NOMO-1 treated with DMSO at 0.1 percent for 48 hours (cell line): ENCODE results near the gene KIF2A.

Experiments used
- DNase-seq: peaks from one replicate; lab custom pipeline; 2025; ENCODE audit not compliant: unreplicated experiment; lab: John Stamatoyannopoulos, UW

KIF2A gene

GRCh38 chr5:62305715-62306322 lies at the start of gene KIF2A:
Gene KIF2A, plus strand, starts transcription at chr5:62306206. Its CDS starts 267 bp downstream, at chr5:62306473.
- DNase-seq, result peak; percentile 94

- no peak for DNase-seq
These were observed 49.0 kb upstream of the KIF2A start for GRCh38 chr5:62257020-62257367.

DNA sequence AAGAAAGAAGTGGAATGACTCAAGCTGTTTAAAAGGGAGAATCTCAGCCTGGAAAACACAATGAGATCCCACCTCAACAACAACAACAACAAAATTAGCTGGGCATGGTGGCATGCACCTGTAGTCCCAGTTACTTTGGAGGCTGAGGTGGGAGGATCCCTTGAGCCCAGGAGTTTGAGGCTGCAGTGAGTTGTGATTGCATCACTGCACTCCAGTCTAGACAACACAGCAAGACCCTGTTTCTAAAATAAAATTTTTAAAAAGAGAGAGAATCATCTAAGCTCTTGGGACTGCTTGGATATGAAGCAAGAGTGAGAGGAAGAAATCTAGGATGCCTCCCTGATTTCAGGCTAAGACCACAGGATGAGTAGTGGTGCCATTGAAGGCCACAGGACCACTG lies 47.4 kb upstream of the KIF2A start:
- DNase-seq, result no peak

DNA sequence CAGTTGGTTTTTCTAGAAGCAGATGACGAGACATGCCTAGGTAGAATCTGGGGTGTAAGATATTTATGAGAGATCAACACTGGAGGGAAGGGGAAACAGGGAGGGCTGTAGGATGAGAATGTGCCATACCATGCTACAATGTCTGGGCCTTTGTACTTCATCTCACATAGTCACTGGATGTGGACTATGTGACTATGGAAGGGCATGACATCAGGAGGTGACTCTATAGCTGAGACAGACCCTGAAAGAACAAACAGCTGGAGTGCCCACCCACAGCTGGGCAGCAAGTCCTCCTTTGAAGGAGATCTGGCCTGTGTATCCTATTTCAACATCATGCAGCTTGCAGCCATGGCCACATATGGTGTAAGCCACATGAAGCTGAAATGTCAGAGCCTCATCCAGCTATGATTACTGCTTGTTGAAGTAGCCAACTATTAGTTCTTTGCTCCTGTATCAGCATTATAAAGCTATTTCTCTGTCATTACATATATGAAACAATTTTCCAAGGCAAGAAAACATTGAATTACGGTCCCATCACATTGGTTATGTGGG lies 46.2 kb upstream of the KIF2A start:
- no peak for DNase-seq

- peak; percentile 67 for DNase-seq
These were observed 45.5 kb upstream of the KIF2A start for GRCh38 chr5:62260513-62260912.

DNA sequence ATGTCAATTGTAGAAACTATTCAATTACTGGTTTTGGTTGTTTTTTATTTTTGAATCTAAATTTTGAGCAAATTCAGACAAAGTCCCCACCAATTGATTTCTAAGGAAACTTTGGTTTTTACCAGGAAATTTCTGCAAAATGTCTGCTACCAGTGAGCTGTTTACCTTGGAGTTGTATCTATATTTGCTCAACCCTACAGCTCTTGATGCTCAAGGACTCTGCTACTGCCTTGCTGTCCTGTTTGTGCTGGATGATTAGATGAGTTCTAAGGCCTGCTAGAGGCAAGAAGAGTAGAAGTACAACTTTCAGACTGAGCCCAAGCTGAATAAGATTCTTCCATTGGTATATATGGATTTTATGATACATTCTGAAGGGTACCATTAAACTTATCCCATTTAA lies 42.6 kb upstream of the KIF2A start:
- no peak for DNase-seq

DNA sequence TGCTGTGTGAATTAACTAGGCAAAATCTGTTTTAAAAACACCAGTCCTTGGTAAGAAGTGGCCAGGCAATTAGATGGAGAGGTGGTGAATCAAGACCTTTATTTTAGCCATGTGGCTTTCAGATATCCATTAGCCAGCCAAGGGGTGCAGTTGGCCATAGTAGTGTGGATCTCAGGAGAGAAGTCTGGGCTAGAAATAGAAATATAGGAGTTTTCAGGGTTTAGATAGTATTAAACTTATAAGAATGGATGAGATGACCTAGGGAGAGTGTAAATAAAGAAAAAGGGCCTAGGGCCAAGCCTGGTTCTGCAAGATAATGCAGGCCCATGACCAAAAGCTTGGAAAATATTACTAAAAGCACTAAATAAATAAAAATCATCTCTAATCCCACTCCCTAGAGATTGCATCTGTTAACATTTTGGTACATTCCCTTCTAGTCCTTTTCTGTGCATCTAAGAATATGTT lies 40.3 kb upstream of the KIF2A start:
- DNase-seq, result no peak

DNA sequence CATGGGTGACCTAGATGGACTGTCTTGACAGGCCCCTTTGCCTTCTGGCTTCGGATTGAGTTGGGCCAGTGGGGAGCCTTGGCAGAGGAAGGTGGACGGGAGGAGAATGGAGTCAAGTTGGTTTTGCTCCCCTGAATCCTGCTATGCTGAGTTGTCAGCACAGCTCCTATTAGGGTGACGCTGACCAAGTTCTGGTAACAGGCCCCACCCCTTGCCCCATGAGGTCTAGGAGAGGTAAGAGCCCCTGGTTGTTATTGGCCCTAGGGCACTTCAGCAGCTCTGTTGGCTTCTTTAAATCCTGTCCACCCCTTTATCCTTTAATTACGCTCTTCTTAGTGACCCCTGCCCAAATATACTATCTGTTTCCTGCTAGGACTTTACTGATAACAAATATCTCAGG lies 39.4 kb upstream of the KIF2A start:
- DNase-seq, result no peak

- no peak for DNase-seq
These were observed 37.8 kb upstream of the KIF2A start for GRCh38 chr5:62268234-62268633.

- peak; percentile 6 for DNase-seq
These were observed 37.2 kb upstream of the KIF2A start for GRCh38 chr5:62268792-62269191.

DNA sequence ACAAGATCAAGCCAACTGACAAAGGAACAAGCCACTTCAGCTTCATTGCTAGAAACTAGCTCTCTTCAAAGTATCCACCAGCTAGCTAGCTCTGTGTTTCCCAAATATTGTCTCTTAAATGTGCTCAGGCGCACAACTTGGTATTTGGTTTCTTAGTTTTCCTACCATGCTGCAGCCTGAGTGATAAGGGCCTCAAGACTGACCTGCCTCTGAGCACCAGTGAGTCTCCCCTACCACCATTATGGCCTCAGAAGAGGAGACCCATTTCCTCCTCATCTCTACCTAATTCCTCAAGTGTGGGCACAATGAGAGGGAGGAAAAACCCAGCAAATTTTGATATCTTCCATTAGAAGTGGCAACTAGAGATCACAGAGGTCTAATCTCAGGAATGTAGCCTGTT lies 34.6 kb upstream of the KIF2A start:
- DNase-seq, result no peak

GRCh38 chr5:62271870-62272269 lies 34.1 kb upstream of the KIF2A start:
- no peak for DNase-seq

DNA sequence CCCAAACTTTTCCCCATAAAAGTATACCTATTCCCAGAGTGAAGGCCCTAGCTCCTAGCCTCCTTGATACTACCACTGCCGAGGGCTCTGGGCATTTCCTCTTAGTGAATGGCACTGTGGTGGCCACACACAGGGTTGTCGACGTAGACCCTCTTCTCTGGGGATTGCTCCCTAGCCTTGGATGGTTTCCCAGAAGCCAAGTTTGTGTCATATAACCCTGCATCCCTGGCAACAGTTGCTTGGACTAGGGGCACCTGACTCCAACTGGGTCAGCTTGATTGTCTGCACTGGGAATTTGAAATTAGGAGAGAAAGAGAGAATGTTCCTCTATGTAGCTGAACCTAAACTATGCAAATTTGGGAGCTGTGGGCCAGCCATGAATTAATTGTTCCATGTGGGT lies 32.3 kb upstream of the KIF2A start:
- no peak for DNase-seq

DNA sequence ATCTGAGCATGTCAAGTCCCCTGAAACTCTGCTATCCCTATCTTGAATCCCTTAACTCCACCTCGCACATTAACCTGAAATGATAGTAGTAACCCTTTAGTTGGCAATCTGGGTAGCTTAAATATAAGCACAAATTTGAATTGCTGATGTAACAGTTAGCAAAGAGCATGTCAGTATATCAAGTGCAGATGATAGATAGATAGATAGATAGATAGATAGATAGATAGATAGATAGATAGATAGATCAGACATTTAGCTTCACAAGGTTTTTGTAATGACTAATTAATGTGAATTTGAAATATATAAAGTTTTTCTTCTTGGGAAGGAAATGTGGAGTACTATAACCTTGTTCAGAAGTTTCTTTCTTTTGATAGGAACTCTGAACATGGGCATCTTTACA lies 30.4 kb upstream of the KIF2A start:
- no peak for DNase-seq

- DNase-seq, result no peak
These were observed 24.6 kb upstream of the KIF2A start for GRCh38 chr5:62281411-62281810.

- DNase-seq, result no peak
These were observed 23.9 kb upstream of the KIF2A start for GRCh38 chr5:62282064-62282463.

- DNase-seq, result no peak
These were observed 23.0 kb upstream of the KIF2A start for GRCh38 chr5:62283005-62283404.

DNA sequence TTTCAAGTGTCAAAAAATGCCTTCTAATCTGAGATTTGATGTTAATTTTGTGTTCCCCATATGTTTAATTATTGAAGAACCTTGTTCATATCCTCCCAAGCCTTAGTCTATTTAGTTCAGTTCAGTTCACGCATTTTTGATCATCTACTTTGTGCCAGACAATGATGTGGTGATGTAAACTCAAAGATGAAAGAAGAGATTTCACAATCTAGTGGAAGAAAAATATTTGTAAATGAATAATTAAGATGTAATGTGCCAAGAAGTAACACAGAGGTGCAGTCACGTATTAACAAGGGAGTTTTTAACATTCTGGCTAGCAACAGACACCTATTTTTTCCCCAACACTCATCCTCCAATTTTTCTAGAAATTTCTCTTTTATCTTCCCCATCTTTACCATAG lies 22.1 kb upstream of the KIF2A start:
- DNase-seq, result no peak

DNA sequence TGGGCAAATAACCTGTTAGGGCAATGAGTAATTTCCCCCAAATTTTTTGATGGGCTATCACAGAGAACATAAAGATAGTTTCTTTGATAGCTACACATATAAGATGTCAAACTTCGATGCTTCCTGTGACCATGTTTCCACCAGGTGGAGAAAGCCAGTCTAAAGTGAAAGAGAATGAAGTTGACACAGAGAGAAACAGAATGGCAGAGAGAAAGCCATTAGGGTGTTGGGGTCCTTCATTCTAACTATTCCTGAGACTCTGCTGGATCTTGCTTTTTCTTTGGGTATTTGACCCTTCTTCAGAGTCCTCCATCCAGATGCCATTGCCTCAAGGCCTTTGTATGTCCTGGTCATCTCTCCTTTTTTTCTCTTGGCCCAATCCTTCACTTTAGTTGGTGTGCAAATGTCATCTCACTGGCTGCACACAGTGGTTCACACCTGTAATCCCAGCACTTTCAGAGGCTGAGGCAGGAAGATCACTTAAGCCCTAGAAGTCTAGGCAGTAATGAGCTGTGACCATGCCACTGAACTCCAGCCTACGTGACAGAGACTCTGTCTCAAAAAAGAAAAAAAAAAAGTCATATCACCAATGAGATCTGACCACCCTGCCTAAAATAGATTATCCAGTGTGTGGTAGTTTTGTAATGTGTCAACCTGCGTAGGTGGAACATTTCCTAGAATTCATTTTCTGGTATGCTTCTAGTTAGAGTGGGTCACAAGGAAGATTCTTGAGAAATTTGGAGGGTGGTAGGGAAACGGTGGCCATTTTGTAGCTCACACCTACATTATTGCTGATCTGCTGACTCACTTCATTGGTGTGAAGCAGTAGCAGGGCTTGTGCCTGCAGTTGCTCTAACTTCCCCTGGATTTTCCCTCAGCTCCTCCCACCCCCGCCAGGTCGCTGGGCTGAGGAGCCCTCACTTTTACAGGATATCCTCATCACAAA lies 20.8 kb upstream of the KIF2A start:
- no peak for DNase-seq

DNA sequence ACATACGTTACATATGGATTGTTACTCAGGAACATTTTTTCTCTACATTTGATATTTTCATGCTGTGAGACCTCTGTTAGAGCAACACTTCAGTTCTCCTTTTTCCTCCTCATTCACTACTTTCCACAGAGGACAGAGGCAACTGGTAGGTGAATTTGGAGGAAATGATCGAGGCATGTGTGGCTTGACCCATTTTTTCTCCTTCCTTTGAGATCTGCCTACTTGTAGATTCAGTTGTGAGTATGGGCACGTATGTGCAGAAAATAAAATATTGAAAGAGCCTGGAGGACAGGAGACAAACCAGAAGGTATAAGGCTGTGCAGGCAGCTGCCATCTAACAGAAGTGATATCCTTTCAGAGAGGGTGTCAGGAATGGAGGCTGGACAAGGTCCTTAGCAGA lies 19.2 kb upstream of the KIF2A start:
- no peak for DNase-seq

GRCh38 chr5:62287237-62287636 lies 18.8 kb upstream of the KIF2A start:
- DNase-seq, result no peak

- DNase-seq, result no peak
These were observed 17.9 kb upstream of the KIF2A start for GRCh38 chr5:62288118-62288517.
